Stimulated activated CD4-positive, alpha-beta T cell treated with anti-CD3 and anti-CD28 coated beads, Interleukin-1b, Interleukin-23, amount 100 ng/mL, for 24 hours (primary cell): ENCODE results near the gene SDK1.

Source experiments
- DNase-seq, 4 experiments: peaks; one replicate each; pipeline ENCODE4 v3.0.0-alpha.2; 2020; ENCODE audit warnings: low read depth in 4 of 4, low spot score in 1 of 4

The SDK1 gene

GRCh38 chr7:4030346-4030950, 729.4 kb downstream of the SDK1 start:
- DNase-seq, result no peak

GRCh38 chr7:4033996-4034395, 732.9 kb downstream of the SDK1 start:
- DNase-seq, result no peak

DNA sequence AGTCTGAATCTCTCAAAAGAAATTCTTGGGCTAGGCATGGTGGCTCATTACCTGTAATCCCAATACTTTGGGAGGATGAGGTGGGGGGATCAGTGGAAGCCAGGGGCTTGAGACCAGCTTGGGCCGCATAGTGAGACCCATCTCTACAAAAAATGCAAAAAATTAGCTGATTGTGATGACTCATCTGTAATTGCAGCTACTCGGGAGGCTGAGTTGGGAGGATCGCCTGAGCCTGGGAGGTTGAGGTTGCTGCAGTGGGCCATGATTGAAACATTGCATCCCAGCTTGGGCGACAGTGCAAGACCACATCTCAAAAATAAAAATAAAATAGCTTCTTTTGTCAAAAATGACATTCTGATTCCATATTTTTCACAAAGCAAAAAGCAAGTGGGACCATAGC, 736.3 kb downstream of the SDK1 start:
- no peak for DNase-seq

DNA sequence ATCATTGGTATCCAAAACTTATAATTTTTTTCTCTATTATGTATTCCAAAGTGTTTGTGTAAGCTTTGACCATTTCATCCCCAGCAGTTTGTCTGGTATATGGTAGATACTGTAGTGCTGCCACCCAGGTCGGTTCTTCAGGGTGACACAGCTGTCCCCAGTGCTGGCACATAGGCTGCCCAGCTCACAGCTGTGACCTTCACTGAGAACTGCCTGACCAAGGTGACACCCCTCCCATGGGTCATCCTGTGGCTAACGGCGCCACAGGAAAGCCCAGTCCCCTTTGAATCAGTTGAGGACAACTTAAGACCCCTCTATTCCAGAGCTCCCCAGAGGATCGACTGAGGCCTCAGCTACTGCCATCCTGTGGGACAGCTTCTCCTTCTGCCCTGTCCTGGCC, 736.8 kb downstream of the SDK1 start:
- no peak for DNase-seq

DNA sequence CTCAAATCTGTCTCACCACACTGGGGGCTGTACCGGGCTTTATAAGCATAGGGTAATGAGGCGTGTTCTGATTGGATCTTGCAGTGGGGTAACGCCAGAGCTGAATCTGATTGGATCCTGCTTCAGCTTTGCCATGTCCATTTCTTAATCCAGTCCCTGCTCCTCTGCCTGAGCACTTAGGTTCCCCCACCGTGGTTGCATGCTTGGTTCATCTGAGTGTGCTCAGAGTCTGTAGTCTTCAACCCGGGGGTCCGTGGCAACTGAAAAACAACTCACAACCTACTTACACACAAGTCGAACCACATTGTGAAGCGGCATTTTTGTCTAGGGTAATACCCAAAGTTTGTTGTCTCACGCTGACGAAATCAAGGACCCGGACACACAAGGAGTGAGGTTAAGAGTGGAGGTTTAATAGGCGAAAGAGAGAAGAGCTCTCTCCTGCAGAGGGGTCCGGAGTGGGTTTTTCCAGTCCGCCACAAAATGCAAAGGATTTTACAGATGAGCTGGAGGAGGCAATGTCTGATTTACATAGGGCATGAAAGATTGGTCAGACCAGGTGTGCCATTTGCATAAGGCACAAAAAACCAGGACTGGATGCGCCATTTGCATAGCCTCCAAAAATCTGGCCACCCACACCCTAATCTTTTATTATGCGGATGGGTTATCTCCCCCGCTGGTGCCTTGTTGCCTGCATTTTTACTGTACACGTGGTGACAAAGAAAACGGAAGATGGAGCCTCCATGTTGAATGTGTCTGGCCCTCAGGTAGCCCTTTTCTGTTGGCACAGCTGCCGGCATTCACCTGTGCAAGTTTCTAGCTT, 739.3 kb downstream of the SDK1 start:
- no peak for DNase-seq

DNA sequence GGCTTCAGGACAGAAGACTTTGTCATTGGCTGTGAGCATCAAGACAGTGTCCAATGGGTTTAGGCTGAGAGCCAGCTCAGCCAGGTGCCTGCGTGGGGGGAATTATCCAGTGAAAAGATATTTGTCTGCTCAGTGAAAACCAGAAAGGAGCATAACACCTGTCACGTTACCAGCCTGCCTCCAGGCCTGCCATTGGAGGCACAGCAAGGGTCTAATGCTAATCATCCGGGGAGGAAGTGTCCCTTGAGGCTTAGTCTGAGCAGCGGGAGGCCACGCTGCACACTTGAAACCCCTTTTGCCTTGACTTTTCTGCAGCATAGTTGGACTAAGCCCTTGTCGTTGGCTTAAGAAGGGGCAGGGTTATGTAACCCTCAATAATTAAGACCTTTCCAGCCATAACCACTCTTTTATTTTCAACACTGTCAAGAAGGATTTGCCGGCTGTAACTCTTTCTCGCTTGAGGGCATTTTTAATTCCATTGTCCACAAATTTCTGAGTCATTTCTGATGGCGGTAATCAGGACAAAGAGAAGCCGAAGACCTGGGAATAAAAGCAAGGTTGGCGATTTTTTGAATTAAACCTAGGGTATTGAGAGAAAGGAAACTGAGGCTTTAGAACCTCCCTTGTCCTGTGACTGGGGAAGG, 741.5 kb downstream of the SDK1 start:
- no peak for DNase-seq

DNA sequence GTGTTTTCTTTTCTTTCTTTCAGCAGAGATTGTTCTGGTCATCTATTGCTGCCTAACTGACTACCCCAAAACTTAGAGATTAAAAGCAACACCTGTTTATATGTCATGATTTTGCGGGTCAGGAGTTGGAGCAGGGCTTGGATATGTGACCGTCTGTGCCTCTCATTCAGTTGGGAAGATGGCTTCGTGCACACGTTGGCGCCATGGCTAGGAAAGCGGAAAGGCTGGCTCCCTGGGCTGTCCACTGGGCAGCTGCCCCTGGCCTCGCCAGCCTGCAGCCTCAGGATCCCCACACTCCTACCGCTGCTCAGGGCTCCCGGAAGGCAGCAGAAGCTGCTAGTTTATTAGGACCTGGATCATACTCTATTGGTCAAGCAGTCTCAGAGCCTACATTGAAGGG, 742.9 kb downstream of the SDK1 start:
- DNase-seq, result no peak

- no peak for DNase-seq
Observed at GRCh38 chr7:4045450-4045849, 744.4 kb downstream of the SDK1 start.

- DNase-seq, result no peak
Observed at GRCh38 chr7:4045975-4046374, 744.9 kb downstream of the SDK1 start.

- no peak for DNase-seq
Observed at GRCh38 chr7:4048336-4048735, 747.3 kb downstream of the SDK1 start.

DNA sequence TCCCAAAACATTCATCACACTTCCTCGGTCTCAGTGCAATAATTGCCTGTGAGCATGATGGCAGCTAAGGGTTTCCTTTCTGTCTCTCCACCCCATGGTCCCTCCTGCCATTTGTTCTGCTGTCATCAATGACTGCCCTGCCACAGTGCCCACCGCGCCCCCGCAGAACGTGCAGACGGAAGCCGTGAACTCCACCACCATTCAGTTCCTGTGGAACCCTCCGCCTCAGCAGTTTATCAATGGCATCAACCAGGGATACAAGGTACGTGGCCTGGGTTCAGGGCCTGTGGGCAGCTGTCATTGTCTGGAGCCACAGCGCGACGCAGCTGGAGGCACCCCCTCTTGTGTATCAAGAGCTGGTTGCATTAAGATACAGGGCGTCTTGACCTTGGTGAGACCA, 748.1 kb downstream of the SDK1 start:
- DNase-seq, result no peak

DNA sequence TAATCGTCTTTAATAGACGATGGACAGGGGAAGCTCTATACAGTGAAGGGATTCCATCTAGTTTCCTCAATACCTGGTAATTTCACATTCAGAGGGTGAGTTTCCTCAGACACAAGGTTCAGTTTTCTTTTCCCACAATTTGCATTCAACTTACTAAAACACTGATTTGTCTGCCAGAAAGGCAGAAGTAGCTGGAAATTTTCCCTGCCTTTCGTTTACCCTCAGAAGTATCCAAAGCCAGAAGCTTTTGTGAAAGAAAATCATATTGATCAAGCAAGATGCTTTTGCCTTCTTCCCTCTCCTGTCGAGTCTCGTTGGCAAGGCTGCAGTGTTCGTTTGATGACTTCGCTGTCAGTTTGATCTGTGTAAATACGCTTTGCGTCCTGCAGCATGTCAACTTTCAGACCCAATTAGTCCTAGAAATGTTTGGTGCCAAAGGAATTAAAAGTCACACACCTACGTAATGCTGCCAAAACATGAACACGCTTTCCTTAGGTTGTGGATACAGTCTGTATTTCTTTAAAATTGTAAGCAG, 749.1 kb downstream of the SDK1 start:
- no peak for DNase-seq

- no peak for DNase-seq
Observed at GRCh38 chr7:4051696-4052095, 750.6 kb downstream of the SDK1 start.

- DNase-seq, result no peak
Observed at GRCh38 chr7:4052130-4052529, 751.1 kb downstream of the SDK1 start.

GRCh38 chr7:4054158-4054557, 753.1 kb downstream of the SDK1 start:
- DNase-seq, result no peak

DNA sequence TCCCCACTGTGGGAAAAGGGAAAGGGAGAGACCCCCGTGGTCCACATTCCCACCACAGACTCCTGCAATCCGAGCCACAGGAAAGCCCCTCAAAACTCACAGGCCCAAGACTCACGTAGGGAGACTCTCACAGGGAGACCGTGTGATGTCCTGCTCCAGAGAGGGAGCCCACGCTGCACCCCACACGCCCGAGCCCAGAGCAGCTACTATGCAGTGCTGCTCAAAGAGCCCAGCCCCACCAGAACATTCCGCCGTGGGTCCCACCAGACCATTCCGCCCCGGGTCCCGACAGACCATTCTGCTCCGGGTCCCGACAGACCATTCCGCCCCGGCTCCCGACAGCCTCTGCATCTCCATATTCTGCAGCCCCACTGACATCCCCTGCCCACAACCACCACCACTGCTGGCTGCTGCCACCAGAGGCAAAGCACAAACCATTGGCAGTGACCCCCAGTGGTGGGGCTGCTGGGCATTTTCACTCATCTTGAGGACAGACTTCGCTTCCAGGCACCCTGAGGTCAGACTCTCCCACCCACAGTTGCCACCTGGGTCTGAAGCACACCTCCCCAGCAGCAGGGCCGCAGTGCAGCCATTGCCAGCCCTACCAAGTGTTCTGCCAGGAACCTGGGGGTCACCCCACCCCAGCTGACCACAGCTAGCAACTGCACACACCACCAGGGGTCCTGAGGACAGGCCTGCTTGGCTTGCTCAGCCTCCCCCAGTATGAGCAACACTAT, 755.7 kb downstream of the SDK1 start:
- DNase-seq, result no peak

- DNase-seq, result no peak
Observed at GRCh38 chr7:4057289-4057616, 756.2 kb downstream of the SDK1 start.

DNA sequence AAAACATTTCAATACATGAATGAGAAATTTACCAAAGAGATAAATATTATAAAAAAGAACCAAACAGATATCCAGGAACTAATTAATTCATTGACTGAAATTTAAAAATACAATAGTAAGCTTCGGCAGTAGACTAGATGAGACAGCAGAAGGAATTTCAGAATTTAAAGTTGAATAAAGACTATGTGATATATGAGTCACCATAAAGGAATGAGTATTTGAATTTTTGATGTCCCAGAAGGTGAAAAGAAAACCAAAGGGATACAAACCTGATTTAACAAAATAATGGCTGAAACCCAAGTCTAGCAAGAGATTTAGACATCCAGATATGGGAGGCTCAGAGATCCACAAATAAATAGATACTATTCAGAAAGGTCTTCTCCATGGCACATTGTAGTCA, 757.1 kb downstream of the SDK1 start:
- no peak for DNase-seq

DNA sequence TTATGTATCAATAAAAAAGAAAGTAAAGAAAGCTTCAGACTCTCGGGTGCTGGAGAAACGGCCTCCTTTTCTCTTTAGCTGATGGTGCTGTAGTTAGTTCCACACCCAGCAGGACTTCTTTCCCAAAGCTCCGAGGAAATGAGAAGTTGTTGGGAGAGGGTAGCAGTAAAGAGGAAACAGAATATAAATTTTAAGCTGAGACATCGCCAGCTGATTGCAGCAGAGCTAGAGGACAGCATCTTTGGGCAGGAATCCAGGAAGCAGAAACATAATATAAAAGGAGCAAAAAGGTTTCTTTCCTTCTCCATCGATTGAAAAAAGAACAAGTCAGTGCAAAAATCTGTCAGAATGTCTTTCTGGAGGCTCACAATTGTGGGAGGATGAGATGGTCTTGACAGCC, 764.1 kb downstream of the SDK1 start:
- DNase-seq, result no peak

DNA sequence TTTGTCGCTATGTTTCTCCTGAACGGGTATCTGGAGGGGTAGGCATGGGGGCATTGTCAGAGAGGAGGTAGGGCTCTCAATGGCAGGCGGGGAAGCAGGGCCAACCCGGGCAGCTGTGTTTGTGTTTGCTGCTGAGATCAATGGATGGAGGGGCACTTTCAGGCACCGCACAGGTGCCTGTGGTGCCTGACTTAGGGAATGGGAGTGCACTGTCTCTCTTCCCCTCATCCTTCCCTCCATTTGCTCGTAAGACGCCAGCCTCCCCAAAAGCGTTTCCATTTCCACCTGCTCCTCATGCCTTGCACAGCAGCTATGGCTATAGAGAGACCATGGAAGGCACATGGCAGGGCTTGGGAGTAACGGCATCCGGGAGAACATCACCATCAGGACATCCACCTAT, 765.2 kb downstream of the SDK1 start:
- DNase-seq, result no peak

DNA sequence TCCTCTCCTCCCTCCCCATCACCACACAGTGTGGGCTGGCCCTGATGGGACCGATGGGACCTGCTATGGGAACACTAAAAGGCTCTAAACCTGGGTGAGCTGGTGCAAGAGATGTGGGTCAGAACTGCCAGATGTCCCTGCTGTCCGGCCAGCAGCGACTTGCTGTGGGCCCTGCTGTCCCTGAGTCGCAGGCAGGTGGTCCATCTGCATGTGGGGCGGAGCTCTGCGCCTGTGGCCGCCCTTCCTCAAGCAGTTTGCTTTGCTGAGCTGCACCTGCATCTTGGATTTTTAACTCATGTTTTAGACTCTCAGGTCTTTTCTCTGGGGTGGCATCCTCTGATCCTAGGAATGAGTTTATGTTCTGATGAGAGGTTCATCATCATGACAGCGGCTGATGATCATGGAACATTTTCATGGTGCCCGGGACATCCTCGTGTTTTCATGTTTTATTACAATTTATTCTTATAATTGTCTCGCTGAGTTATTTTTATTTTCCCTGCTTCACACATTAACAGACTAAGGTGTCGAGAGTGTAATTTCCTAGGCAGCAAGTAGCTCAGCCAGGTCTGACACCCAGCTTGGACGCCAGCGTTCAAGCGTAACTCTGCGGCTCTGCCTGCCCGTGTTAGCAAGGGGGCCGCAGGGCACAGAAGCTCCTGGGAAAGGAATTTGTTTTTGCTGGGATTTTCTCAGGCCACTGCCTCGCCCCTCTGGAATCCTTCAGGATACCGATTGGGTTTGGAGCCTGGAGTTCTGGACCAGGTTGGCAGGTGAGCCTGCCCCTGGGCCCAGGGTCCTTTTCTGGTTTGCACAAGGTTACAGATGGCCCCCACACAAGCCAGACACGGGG, 765.8 kb downstream of the SDK1 start:
- no peak for DNase-seq
